ENCODE data around the gene TRIM45.

DNA sequence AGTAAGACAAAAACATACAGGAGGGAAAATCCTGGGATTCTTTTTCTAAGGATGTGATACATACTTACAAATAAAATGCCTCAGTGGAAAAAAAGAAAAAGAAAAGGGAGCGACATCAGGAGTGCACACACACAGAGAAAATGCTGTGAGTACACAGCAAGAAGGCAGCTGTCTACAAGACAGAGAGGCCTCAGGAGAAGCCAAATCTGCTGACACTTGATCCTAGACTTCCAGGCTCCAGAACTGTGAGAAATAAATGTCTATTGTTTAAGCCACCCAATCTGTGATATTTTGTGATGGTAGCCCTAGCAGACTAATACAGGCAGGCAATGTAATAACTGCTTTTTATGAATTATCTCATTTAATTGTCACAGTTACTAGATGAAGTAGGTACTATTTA, 17.0 kb upstream of the TRIM45 start:
- TF ChIP-seq, protein P1, sequence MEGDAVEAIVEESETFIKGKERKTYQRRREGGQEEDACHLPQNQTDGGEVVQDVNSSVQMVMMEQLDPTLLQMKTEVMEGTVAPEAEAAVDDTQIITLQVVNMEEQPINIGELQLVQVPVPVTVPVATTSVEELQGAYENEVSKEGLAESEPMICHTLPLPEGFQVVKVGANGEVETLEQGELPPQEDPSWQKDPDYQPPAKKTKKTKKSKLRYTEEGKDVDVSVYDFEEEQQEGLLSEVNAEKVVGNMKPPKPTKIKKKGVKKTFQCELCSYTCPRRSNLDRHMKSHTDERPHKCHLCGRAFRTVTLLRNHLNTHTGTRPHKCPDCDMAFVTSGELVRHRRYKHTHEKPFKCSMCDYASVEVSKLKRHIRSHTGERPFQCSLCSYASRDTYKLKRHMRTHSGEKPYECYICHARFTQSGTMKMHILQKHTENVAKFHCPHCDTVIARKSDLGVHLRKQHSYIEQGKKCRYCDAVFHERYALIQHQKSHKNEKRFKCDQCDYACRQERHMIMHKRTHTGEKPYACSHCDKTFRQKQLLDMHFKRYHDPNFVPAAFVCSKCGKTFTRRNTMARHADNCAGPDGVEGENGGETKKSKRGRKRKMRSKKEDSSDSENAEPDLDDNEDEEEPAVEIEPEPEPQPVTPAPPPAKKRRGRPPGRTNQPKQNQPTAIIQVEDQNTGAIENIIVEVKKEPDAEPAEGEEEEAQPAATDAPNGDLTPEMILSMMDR (IDR thresholded peaks at IDR 0.05), result no peak
- TF ChIP-seq POLR2A (IDR thresholded peaks at IDR 0.05), result no peak
